K562 (cell line): ENCODE measurements around the gene ALK.

Source experiments
- ELK1 ChIP-seq: sonication (generic); formaldehyde crosslinking; IDR thresholded peaks from 2 replicates; pipeline ENCODE4 v1.8.1; 2022; ENCODE audit warnings: missing genetic modification reagents
- HMG20A ChIP-seq: fragments of 450-650 bp; formaldehyde crosslinking; conservative IDR thresholded peaks from 2 replicates; pipeline ENCODE4 v1.4.0; 2020; ENCODE audit warnings: mild to moderate bottlenecking, mixed read lengths
- MAFK ChIP-seq: IDR thresholded peaks from 2 replicates; pipeline ENCODE4 v1.6.1; 2011; ENCODE audit warnings: low read length, improper control_type of control experiment
- PKNOX1 ChIP-seq: fragments of 450-650 bp; IDR thresholded peaks from 2 replicates; pipeline ENCODE4 v1.6.1; 2016
- PRPF4 ChIP-seq: fragments of 200-400 bp; formaldehyde crosslinking; IDR thresholded peaks from one replicate; pipeline ENCODE4 v1.6.1; 2017; ENCODE audit warnings: low read length, low read depth, mild to moderate bottlenecking; ENCODE audit not compliant: insufficient read depth, poor library complexity, severe bottlenecking
- RBM17 ChIP-seq: fragments of 200-400 bp; formaldehyde crosslinking; IDR thresholded peaks from 2 replicates; pipeline ENCODE4 v1.6.1; 2017; ENCODE audit warnings: low read depth, mild to moderate bottlenecking, low read length, borderline replicate concordance
- ZBTB9 ChIP-seq: fragments of 450-650 bp; formaldehyde crosslinking; IDR thresholded peaks from 2 replicates; pipeline ENCODE4 v1.4.0; 2020; ENCODE audit warnings: mild to moderate bottlenecking, moderate library complexity
- ZNF174 ChIP-seq: fragments of 250-450 bp; sonication (Bioruptor Pico); IDR thresholded peaks from 2 replicates; pipeline ENCODE4 v1.4.0; 2020; ENCODE audit warnings: mild to moderate bottlenecking
- ZNF3 ChIP-seq: fragments of 250-450 bp; sonication (Bioruptor Pico); IDR thresholded peaks from 2 replicates; pipeline ENCODE4 v1.5.0; 2021; ENCODE audit warnings: mild to moderate bottlenecking, moderate library complexity

- TF ChIP-seq MAFK, result no peak
- no peak for TF ChIP-seq PKNOX1
- no peak for TF ChIP-seq ZNF174
- TF ChIP-seq ZBTB9 (CRISPR knock-in tag), result no peak
- TF ChIP-seq ZNF3 (CRISPR knock-in tag), result no peak
- TF ChIP-seq RBM17, result no peak
- no peak for TF ChIP-seq PRPF4
- TF ChIP-seq ELK1, result no peak
- no peak for TF ChIP-seq HMG20A (CRISPR knock-in tag)
These were observed 293.2 kb downstream of the ALK start for GRCh38 chr2:29628108-29628745.
